ENCODE data around the gene PFDN4. TPM values are rescaled to one million over a fixed set of nuclear protein-coding genes. Genes with fewer than 3 reads are reported as not detected.
"Not testable (repeated sequence)": the region's sequence is repeated elsewhere in the genome, so short reads cannot be mapped to it uniquely, and the experiment has no call there.

Gene PFDN4
- total RNA-seq, 2 donors from 2014 or later, result 16.5 to 48.8 TPM

GRCh38 chr20:54244113-54244512, 36.2 kb downstream of the PFDN4 start:
- no peak for DNase-seq
- WGBS, 2 donors, result 67 to 72% methylated on average over 4 of the region's 4 CpGs
- ATAC-seq, result no peak
- H3K9me3 ChIP-seq, result no peaks in the 10 kb centered on the region
- H3K4me3 ChIP-seq, result no peak overlapping the region
- intact Hi-C loops (cut with DNase I), result no loop called here
- no peaks in the 10 kb centered on the region for H3K36me3 ChIP-seq (replicated peaks in 1 of 2; ENCODE audit: insufficient read depth in 1 of 2, low read depth in 2 of 2)
- TF ChIP-seq POLR2A (IDR thresholded peaks at IDR 0.05) (no peak), CTCF (IDR thresholded peaks at IDR 0.05) (no peak)
- no peaks in the 10 kb centered on the region for H3K27me3 ChIP-seq
- H3K4me1 ChIP-seq, result no peaks in the 10 kb centered on the region
- H3K27ac ChIP-seq, result no peak overlapping the region

- H3K9me3 ChIP-seq; H3K4me3 ChIP-seq; DNase-seq; intact Hi-C loops (cut with DNase I); H3K27ac ChIP-seq; H3K27me3 ChIP-seq; H3K36me3 ChIP-seq (replicated peaks in 1 of 2; ENCODE audit: insufficient read depth in 1 of 2, low read depth in 2 of 2); H3K4me1 ChIP-seq; ATAC-seq: not testable (repeated sequence)
- WGBS, 2 donors, result 76 to 80% methylated on average over 4 of the region's 4 CpGs
These were observed 40.8 kb downstream of the PFDN4 start for GRCh38 chr20:54248705-54249104.

GRCh38 chr20:54250691-54251090, 42.8 kb downstream of the PFDN4 start:
- ATAC-seq (no peak), DNase-seq (no peak)
- Histone ChIP-seq H3K4me1 (no peaks in the 10 kb centered on the region), H3K27me3 (no peaks in the 10 kb centered on the region), H3K27ac (no peak overlapping the region), H3K9me3 (no peaks in the 10 kb centered on the region), H3K36me3 (replicated peaks in 1 of 2; ENCODE audit: insufficient read depth in 1 of 2, low read depth in 2 of 2) (no peaks in the 10 kb centered on the region), H3K4me3 (no peak overlapping the region)
- 74 to 86% methylated on average over 3 of the region's 10 CpGs for WGBS, 2 donors
- intact Hi-C loops (cut with DNase I), result no loop called here
- TF ChIP-seq POLR2A (IDR thresholded peaks at IDR 0.05) (no peak), CTCF (IDR thresholded peaks at IDR 0.05) (no peak)

GRCh38 chr20:54251096-54251495, 43.2 kb downstream of the PFDN4 start:
- Histone ChIP-seq H3K36me3 (replicated peaks in 1 of 2; ENCODE audit: insufficient read depth in 1 of 2, low read depth in 2 of 2) (no peaks in the 10 kb centered on the region), H3K27me3 (no peaks in the 10 kb centered on the region), H3K27ac (no peak overlapping the region), H3K4me3 (no peak overlapping the region), H3K9me3 (no peaks in the 10 kb centered on the region), H3K4me1 (no peaks in the 10 kb centered on the region)
- no peak for ATAC-seq
- TF ChIP-seq CTCF (IDR thresholded peaks at IDR 0.05) (no peak), POLR2A (IDR thresholded peaks at IDR 0.05) (no peak)
- 66 to 68% methylated on average over 3 of the region's 3 CpGs for whole genome bisulfite sequencing, 2 donors
- no peak for DNase-seq
- intact Hi-C loops (cut with DNase I), result no loop called here

GRCh38 chr20:54254596-54254995, 46.7 kb downstream of the PFDN4 start:
- no peak for TF ChIP-seq POLR2A (IDR thresholded peaks at IDR 0.05)
- no peak for TF ChIP-seq CTCF (IDR thresholded peaks at IDR 0.05)
- Histone ChIP-seq H3K27ac (no peak overlapping the region), H3K4me3 (no peak overlapping the region), H3K4me1 (no peaks in the 10 kb centered on the region), H3K9me3 (no peaks in the 10 kb centered on the region), H3K36me3 (replicated peaks in 1 of 2; ENCODE audit: insufficient read depth in 1 of 2, low read depth in 2 of 2) (no peaks in the 10 kb centered on the region), H3K27me3 (no peaks in the 10 kb centered on the region)
- DNase-seq (no peak), ATAC-seq (no peak)
- 63 to 71% methylated on average over 4 of the region's 4 CpGs for WGBS, 2 donors
- intact Hi-C loops (cut with DNase I), result no loop called here
